HFFc6 (cell line): ENCODE results near the gene TPI1. TPM values are rescaled to one million over a fixed set of nuclear protein-coding genes. Genes with fewer than 3 reads are reported as not detected.

Source experiments
- DNase-seq: peaks from one replicate; pipeline ENCODE4 v3.0.0-alpha.2; 2018
- H3K27ac Mint-ChIP-seq: 2 replicates; pipeline ENCODE4 v1.8.0; 2020; ENCODE audit warnings: mild to moderate bottlenecking, mixed read lengths
- H3K27me3 Mint-ChIP-seq: 2 replicates; pipeline ENCODE4 v1.8.0; 2021; ENCODE audit warnings: mild to moderate bottlenecking, moderate library complexity, mixed read lengths; ENCODE audit not compliant: insufficient read depth
- H3K36me3 Mint-ChIP-seq: 2 replicates; pipeline ENCODE4 v1.8.0; 2021; ENCODE audit warnings: low read depth, mixed read lengths
- H3K4me1 Mint-ChIP-seq: 2 replicates; pipeline ENCODE4 v1.8.0; 2020; ENCODE audit warnings: low read depth, mixed read lengths
- H3K4me3 Mint-ChIP-seq: 2 replicates; pipeline ENCODE4 v1.8.0; 2020; ENCODE audit warnings: mild to moderate bottlenecking, moderate library complexity, mixed read lengths
- H3K9me3 Mint-ChIP-seq: 2 replicates; pipeline ENCODE4 v1.8.0; 2020; ENCODE audit warnings: mild to moderate bottlenecking, mixed read lengths
- CTCF ChIP-seq: fragments of 200-600 bp; sonication (generic); IDR thresholded peaks from 2 replicates; pipeline ENCODE4 v1.5.0; 2021; ENCODE audit warnings: antibody characterized with exemption, mild to moderate bottlenecking
- total RNA-seq, 6 experiments: library from RNA; stranded (reverse); fragmentation: NEBNext Ultra II Directional; extraction: Animal tissue kit (Norgen Biotek cat#: 25700); gene quantifications; 2 replicates in 1 of 6; 3 replicates in 5 of 6; pipeline ENCODE4 v1.2.3, GENCODE V29; 2021

Gene TPI1
- total RNA-seq, 6 experiments from 2014 or later, result 853 to 931 (median 870) TPM

- Mint-ChIP-seq H3K27me3 (peaks cover 35% of the 10 kb centered on the region), H3K27ac (no peak overlapping the region; the same call in 1 of the 2 replicates), H3K4me3 (peak overlapping the region; percentile 86; the same call in 1 of the 2 replicates), H3K36me3 (peaks cover 8% of the 10 kb centered on the region), H3K4me1 (peaks cover 63% of the 10 kb centered on the region), H3K9me3 (no peaks in the 10 kb centered on the region)
- TF ChIP-seq CTCF, result no peak
- DNase-seq, result no peak
These were observed 43.1 kb upstream of the TPI1 start for GRCh38 chr12:6824085-6824775.

GRCh38 chr12:6824901-6825381 is 42.4 kb upstream of the TPI1 start:
- DNase-seq, result no peak

GRCh38 chr12:6825398-6826124 is 41.8 kb upstream of the TPI1 start:
- peak overlapping the region; percentile 86 for H3K4me3 Mint-ChIP-seq
- DNase-seq, result peak; percentile 73
- H3K9me3 Mint-ChIP-seq, result no peaks in the 10 kb centered on the region
- peaks cover 29% of the 10 kb centered on the region for H3K27me3 Mint-ChIP-seq
- peak; percentile 97 for TF ChIP-seq CTCF
- H3K27ac Mint-ChIP-seq, result peak overlapping the region; percentile 80
- peaks cover 62% of the 10 kb centered on the region for H3K4me1 Mint-ChIP-seq
- H3K36me3 Mint-ChIP-seq, result peaks cover 8% of the 10 kb centered on the region

More at GRCh38 chr12:6824901-6825381, 42.4 kb upstream of the TPI1 start:
- TF ChIP-seq CTCF, result no peak
- Mint-ChIP-seq H3K9me3 (no peaks in the 10 kb centered on the region), H3K27me3 (peaks cover 29% of the 10 kb centered on the region), H3K36me3 (peaks cover 8% of the 10 kb centered on the region), H3K27ac (peak overlapping the region; percentile 80), H3K4me3 (peak overlapping the region; percentile 86), H3K4me1 (peaks cover 61% of the 10 kb centered on the region)

- Mint-ChIP-seq H3K27me3 (peaks cover 23% of the 10 kb centered on the region), H3K36me3 (peaks cover 8% of the 10 kb centered on the region), H3K27ac (peak overlapping the region; percentile 26; the same call in 1 of the 2 replicates), H3K4me1 (peaks cover 62% of the 10 kb centered on the region), H3K4me3 (no peak overlapping the region), H3K9me3 (no peaks in the 10 kb centered on the region)
- DNase-seq, result no peak
- TF ChIP-seq CTCF, result no peak
These were observed 41.1 kb upstream of the TPI1 start for GRCh38 chr12:6826125-6826733.

GRCh38 chr12:6826734-6827436 is 40.4 kb upstream of the TPI1 start:
- H3K27me3 Mint-ChIP-seq, result peaks cover 23% of the 10 kb centered on the region
- DNase-seq, result no peak
- peak overlapping the region; percentile 82 for H3K4me3 Mint-ChIP-seq
- peaks cover 8% of the 10 kb centered on the region for H3K36me3 Mint-ChIP-seq
- H3K4me1 Mint-ChIP-seq, result peaks cover 60% of the 10 kb centered on the region
- no peaks in the 10 kb centered on the region for H3K9me3 Mint-ChIP-seq
- peak overlapping the region; percentile 92 for H3K27ac Mint-ChIP-seq
- TF ChIP-seq CTCF, result no peak
